NCI-H1092 (cell line): ENCODE measurements around the gene ROM1.
"Not testable (repeated sequence)": the region's sequence is repeated elsewhere in the genome, so short reads cannot be mapped to it uniquely, and the experiment has no call there.

ENCODE experiments used
- DNase-seq: peaks from one replicate; lab custom pipeline; 2025; lab: John Stamatoyannopoulos, UW

Gene ROM1

GRCh38 chr11:62610403-62610802 is 2.7 kb upstream of the ROM1 start:
- no peak for DNase-seq

- DNase-seq: no peak
Measured at GRCh38 chr11:62610814-62611704, 2.0 kb upstream of the ROM1 start.

GRCh38 chr11:62611705-62612365 is 1.2 kb upstream of the ROM1 start:
- peak; percentile 25 for DNase-seq

- DNase-seq: no peak
Measured at GRCh38 chr11:62613291-62613778, 278 bp downstream of the ROM1 start.

- no peak for DNase-seq
Measured at GRCh38 chr11:62614275-62614674, 1.2 kb downstream of the ROM1 start.

GRCh38 chr11:62615521-62615920 is 2.5 kb downstream of the ROM1 start:
- no peak for DNase-seq

GRCh38 chr11:62616957-62617356 is 3.9 kb downstream of the ROM1 start:
- not testable (repeated sequence) for DNase-seq

- no peak for DNase-seq
Measured at GRCh38 chr11:62621027-62621566, 8.0 kb downstream of the ROM1 start.

GRCh38 chr11:62621567-62622470 is 8.8 kb downstream of the ROM1 start, which contains the start of gene B3GAT3:
B3GAT3 (minus strand) TSS chr11:62621986; CDS start chr11:62621947, 39 bp downstream.
- DNase-seq: peak; percentile 99

- no peak for DNase-seq
Measured at GRCh38 chr11:62622476-62623089, 9.5 kb downstream of the ROM1 start.

- no peak for DNase-seq
Measured at GRCh38 chr11:62627713-62628112, 14.7 kb downstream of the ROM1 start.

- DNase-seq: no peak
Measured at GRCh38 chr11:62632492-62632891, 19.4 kb downstream of the ROM1 start.

- no peak for DNase-seq
Measured at GRCh38 chr11:62644220-62644619, 31.2 kb downstream of the ROM1 start.

GRCh38 chr11:62645671-62645945 is 32.6 kb downstream of the ROM1 start:
- no peak for DNase-seq

- DNase-seq: peak; percentile 99
Measured at GRCh38 chr11:62645946-62646824, 33.1 kb downstream of the ROM1 start, which contains the start of gene GANAB. GANAB (minus strand) TSS chr11:62646613; CDS start chr11:62646599, 14 bp downstream.

GRCh38 chr11:62646825-62647608 is 34.0 kb downstream of the ROM1 start:
- DNase-seq: no peak

GRCh38 chr11:62647609-62648005 is 34.5 kb downstream of the ROM1 start:
- DNase-seq: no peak

GRCh38 chr11:62648185-62648966 is 35.3 kb downstream of the ROM1 start:
- no peak for DNase-seq

GRCh38 chr11:62648967-62649364 is 35.9 kb downstream of the ROM1 start:
- no peak for DNase-seq
